HG03064 (cell line): ENCODE measurements around the gene LIPM.
A peak's percentile ranks its signal among the peaks of the same experiment; 100 is the strongest.

Experiments
- ATAC-seq: cut with Tn5 transposase; IDR thresholded peaks from one replicate; pipeline ENCODE4 v1.9.1; 2021; ENCODE audit warnings: low read depth; ENCODE audit not compliant: unreplicated experiment

LIPM gene

DNA sequence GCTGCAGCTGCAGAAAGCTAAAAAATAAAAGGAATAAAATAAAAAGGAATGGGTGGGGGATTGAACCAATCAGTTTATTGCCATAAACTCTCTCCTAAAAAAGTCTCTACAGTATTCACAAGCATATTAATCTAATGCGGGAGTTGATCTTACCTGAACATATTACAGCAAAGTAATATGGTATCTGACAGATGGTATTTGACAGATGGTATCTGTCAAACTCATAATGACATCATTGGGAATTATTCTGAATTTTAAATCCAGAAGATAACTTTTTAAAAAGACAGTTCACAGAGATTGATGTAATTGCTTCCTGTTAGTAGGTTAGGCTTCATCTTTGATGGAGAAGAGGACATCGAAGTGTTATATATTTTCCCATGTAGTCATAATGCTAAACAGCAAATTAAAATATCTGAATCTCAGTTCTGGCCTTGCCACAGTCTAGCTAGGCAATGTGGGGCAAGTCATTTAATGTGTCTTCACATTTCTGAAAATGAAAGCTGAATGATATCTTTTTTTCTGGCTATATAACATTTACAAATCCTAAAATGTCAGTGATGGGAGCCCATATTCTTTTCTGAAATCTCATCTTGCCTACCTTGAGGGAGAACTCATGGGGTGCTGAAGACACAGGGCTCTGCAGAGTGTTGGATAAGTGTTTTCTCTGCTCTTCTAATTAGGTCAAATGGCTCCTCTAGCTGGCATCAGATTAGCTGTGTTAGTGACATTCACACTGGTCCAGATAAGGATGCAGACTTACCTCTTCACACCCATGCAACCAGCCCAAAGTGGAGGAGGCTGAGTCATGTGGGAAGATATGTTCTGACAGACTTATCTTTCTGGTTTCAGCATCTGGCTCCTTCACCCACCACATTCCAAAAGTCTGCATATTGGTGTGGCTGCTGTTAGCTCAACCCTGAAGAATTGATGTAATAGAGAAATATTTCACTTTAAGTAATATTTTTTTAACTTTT is 2.1 kb upstream of the LIPM start:
- no peak for ATAC-seq

DNA sequence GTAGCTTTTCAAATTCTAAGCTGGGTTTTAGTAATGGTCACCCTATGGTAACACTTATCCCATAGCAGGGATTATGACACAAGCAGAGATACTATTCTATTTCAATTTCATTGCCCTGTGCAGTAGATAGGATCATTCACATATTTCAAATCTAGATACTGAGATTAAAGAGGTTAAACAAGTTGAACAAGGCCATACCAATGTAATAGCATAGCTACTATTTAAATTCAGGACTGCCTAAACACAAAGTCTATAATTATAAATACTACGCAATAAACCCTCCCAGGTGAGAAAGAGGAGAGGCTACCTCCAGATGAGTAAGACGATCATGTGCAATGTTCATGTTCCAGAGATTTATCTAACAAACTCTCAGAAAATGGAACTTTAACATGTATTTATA is 1.1 kb downstream of the LIPM start:
- ATAC-seq: no peak

DNA sequence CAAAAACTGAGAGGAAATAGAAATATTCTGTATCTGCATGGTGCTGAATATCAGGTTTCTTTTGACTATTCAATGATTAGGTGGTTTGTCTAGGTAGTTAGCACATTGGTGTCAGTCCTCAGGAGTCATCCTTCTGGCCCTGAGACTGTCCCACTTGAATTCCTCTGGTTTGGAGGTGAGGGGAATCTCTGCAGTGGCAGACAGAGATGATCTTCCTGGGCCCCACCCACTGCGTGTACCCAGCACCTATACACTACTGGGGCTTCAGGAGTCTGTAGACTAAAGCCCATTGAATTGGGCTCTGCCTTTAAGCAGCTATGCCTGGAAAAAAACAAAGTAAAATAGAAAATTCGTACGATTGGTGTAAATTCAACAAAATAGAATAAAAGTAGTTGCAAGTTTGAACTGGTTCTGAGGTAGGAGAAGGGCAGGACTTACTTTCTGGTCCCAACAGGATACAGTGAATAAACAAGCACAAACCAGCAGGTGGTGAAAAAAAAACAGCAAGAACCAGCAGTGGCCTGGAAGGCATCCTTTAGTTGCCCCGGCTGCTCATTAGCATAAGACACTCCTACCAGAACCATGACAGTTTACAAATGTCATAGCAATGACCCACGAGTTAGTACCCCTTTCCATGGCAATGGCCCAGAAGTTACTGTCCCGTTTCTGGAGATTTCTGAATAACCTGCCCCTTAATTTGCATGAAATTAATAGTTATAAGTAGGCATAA is 1.7 kb downstream of the LIPM start:
- no peak for ATAC-seq

DNA sequence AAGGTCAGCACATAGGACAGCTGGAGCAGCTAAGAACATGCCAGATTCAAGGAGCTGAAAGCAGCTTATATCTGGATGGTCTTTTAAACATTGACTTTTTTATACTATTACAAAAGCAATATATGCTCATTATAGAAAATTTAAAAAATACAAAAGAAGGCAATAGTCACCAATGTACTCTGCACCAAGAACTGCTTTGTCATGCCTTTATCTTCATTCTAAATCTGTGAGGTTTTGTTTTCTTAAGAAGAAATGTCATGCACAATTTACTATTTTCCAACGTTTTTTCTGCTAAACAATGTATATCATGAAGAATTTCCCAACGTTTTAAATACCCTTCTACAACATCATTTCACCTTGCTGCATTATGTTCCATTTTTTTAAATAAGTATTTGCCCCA is 2.8 kb downstream of the LIPM start:
- no peak for ATAC-seq

DNA sequence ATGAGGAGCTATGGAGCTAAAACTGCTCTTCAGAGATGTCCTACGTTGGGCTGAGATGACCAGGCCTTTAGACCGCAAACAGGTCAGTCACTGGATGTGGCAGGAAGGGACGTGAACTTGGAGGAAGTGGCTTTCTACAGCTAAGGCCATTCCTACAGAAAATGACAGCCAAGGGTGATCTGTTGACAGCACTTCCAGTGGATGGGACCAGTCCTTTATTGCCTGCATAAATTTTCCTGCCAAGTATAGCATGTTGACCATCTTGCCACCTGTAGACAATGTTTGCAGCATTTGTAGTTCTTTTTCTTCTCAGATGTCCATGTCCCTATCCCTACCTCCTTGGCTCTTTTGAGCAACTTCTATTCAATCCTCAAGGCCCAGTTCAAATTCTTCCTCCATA is 3.4 kb downstream of the LIPM start:
- ATAC-seq: no peak

DNA sequence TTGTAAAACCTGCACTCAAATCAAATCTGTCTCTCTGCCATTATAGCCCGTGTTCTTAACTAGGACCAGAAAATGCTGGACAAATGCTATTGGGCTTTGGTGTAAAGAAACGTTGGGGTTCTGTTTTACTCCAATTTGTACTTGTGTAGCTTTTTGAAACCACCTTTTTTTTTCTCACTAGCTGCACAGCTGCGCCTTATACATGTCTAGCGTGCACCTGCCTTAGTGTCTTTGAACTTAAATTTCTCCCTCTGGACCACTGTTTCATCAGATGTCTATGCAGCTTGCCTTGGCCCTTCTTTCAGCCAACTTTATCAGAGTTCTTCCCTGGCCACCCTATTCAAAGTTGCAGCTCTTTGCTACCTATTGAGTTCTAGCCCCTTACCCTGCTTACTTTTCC is 7.1 kb downstream of the LIPM start:
- ATAC-seq: no peak

DNA sequence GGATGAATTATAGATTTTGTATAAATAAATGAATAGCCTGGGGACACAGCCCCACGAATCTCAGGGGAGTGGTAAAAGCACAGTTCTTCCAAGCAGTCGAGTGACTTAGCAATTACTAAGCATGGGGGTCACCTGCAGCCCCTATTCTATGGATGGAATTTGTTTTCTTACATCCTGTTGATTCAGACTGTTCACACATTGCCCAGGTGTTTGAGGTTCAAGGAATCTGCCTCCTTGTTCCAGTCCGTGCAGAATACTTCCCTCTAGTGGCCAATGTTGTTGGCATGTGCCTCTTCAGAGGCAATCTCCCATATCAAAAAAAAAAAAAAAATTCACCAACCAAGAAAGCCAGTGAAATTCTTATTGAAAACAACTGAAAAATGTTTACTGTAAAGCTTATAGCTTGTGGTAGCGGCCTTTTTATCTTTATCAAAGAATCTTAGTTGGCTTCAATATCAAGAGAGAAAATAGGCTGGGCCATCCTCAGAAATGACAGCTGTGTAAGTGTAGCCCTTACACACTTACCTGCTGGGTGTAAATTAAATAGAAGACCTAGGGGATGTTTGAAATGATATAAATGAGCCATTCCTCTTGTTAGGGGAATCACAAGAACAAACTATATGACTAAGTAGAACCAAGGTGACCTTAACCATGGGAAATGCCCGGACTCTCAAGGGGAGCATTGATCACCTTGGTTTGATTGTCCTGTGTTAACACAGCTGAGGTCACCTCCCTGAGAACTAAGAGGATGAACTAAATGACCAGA is 7.8 kb downstream of the LIPM start:
- ATAC-seq: no peak

DNA sequence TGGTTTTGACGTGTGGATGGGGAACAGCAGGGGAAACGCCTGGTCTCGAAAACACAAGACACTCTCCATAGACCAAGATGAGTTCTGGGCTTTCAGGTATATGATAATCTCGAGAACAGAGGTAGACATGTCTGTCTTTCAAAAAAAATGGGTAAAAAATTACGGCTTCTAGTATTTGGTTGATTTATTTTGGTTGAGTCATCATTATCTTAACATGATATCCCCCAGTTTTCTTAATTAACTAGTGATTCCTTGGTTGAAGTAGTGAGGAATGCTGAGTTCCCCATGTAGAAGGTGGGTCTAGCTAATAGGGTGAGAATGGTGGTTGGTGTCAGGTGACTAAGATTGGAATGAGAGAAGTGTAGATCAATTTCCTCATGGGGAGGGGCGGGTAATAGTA is 10.7 kb downstream of the LIPM start:
- no peak for ATAC-seq

DNA sequence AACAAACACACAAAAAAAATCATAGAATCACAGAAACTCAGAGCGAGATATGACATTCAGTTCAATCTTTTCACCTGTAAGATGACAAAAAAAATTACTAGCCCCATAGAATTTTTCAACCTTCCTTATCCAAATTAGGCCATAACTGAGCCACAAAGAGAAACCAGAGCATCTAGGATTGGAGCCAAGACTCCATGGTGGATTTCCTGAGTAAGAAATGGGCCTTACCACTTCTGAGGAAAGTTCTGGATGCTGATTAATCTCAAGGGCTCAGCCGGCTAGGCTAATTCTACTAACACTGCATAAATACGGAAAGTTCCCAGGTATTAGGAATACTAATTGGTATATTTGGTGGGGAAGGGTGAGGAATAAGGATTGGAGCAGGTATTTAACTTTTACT is 16.8 kb downstream of the LIPM start:
- no peak for ATAC-seq

DNA sequence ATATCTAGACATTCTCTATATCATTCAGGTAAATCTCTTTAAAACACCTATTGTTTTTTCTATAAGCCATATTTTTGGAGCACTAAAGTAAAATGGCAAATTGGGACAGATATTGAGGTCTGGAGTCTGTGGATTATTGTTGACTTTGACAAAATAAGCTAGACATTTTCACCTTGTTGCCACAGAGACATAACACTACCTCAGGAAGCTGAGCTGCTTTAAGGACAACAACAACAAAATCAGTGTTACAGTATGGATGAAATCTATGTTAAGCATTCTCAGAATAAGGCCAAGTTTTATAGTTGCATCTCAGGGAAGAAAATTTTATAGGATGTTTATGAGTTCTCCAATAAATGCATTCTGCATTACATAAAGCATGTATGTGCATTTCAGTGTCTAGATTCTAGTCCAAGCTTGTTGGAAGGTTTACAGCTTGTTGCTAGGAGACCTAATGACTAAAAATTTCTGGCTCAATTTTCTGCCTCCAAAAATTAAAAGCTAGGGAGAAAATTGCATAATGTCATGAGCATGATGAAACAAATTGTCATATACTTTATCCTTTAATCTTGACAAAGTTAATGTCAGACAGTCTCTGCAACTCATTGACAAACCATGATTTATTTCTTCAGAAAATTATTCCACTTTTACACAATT is 18.3 kb downstream of the LIPM start:
- no peak for ATAC-seq

DNA sequence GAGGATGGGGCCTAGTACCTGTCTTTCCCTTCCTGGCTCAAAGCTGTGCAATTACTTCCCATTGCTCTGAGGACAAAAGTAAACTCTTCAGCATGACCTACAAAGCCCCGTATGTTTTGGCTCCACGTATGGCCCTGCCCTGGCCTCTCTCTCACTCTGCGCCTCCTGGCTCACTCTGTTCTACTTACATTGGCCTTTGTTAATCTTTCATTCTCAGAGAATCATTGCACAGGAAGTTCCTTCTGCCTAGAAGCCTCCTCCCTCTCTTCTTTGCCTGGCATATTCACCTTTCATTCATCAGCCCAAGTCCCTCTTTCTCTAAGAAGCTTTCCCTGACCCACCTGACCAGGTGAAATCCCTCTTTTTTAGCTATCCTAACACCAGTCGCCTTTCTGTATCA is 23.9 kb downstream of the LIPM start:
- ATAC-seq: no peak

DNA sequence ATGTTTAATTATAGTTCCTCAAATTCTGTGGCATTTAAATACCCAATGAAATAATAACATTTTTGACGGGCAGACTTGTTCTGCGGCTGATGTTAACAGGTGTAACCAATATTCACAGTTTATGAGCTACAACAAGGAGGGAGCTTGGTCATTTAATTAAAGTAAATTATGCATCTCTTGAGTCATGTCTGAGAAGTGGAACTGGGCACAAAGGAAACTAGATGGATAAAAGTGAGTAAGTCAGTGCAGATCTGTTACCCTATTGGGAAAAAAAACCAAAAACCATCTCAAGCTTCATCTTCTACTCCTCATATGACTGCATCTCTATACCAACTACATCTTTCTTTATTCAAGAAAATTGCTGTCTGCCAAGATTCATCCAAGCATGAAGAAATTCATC is 25.1 kb downstream of the LIPM start:
- ATAC-seq: no peak

DNA sequence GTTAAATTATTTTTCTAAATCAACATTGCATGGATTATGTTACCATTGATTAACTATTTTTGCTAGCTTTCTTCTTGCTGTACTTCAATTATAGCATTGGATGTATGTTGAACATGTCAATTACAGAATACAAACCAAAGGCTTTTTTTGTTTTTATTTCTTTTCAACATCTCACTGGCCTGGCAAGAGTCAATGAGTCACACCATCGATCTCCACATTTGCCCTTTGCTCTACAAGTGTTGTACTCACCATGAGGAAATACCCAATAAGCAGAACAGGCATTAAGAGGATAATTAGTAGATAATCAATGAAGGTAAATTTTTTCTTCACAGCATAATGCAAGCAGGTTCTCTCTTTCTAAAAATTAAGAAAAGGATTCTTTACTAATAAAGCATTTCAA is 25.8 kb downstream of the LIPM start:
- no peak for ATAC-seq

DNA sequence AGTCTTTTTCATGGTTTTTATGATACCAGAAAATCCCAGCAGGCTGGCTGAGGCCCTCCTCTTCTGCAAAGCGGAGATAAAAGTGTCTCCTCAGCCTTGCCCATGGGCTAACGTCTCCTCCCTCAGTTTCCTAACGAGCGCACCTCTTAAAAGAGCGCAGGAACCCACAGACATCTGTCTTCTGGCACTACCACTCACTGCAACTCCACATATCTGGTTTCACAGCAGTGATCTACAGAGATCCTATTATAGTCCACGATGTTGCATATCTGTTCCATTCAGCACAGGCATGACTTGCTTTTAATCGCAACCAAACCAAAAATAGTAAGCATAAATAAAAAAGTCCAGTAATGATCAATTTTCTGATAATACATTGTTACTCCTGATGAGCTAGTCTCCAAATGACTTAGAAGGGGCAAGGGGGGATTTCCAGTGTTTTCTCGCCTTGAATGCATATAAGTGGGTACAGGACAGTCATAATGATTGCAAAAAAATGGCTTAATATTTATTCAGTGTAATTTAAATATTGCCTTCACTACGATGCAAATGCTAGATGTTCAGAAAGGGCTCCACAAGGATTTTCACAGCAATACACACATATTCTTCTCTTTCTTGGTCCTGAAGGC is 28.2 kb downstream of the LIPM start:
- ATAC-seq: no peak

DNA sequence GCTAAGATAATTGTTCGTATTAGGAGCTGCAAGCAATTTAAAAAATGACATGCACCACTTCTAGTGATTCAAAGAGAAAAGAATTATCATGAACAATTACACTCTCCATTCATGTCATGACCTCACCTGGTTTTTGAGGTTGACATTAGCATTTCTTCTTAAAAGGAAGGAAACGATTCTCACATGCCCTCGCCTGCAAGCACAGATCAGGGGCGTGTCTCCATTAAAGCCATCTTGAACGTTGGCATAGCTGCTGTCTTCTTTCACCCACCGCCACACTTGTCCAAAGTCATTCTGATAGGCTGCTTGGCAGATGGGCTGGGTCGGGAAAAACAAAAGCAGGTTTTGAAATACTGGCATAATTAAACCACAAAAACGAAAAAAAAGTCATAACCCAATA is 29.2 kb downstream of the LIPM start:
- ATAC-seq: no peak

DNA sequence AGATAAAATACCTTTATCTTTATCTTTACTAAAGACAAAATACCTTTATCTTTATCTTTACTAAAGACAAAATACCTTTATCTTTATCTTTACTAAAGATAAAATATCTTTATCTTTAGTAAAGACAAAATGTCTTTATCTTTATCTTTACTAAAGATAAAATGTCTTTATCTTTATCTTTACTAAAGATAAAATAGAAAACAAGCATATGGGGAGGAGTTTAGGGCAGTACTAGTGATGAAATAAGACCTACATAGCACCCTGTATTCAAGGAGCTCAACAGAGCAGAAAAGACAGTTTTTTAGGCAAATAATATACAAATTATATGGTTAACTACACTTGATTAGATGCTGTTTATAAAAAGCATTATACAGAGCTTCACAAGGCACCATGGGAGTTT is 29.8 kb downstream of the LIPM start:
- no peak for ATAC-seq

DNA sequence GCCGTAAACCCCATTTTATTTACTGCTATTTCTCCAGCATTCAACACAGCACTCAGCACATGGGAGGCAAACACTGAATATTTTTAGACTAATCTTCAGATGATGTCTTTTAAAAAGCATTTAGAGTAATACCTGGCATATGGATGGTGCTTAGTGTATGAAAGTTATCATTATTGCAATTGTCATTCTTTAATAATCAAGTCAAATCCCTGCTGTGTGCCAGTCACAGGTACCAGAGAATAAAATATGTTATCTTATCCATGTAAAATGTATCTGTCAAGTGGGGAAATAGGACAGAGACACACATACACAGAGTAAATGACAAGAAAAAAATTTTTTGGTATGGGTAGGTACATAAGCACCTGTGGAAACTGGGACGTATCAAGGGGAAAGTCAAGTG is 30.6 kb downstream of the LIPM start:
- no peak for ATAC-seq

DNA sequence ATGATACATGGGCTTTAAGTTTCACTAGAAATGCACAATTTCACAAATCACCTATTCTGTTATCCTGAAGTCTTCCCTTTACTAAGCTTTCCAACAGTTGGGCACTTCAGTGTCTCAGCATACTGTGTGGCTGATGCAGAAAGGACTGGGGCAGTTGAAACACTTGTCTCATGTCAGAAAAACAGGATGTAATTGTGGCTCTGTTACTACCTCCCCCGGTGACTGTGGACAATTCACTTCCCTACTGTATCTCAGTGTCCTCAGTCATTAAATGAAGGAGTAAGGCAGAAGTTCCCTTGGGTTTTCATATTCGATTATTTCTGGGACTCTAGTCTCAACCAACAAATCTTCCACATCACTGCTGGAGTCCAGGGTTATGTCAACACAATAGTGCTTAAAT is 31.2 kb downstream of the LIPM start:
- no peak for ATAC-seq

DNA sequence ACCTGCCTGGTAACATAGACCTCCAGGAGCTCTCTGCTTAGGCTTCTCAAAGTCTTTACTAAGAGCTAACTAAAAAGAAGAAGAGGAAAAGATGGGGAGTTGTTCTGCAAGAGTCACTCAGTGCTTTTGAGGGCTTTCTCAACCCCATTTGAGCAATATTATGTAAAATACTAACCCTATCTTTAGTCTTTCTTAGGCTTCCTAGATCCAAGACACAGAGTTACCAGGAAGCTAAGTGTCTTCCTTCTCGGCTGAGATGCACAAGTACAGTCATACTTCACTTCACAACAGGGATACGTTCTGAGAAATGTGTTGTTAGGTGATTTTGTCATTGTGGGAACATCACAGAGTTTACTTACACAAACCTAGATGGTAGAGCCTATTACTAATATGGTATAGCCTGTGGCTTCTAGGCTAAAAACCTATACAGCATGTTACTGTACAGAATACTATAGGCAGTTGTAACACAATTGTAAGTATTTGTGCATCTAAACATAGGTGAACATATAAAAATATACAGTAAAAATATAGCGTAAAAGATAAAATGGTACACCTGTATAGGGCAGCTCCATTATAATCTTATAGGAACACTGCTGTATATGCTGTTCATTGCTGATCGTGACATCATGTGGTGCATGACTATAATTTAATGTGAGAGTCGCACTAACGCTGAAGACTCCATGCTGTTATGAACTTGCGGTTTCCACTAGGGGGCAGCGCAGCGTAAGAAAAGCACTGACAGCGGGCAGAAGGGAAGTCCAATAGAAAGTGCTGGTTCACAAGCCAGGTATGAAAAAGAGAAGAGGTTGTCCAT is 32.8 kb downstream of the LIPM start:
- peak; percentile 73 for ATAC-seq

DNA sequence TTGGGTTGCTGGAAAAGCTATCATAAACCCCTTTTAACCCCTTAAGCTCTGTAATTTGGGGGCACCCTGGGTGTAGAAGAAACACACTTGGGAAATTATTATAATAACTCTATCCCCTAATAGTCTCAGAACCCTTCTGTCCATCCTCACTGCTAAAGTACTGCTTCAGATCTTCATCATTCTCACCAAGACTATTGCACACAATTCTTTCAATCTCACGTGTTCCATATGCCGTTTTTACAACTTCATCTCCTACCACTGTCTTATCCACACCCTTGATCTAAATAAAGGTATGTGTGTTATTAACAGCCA is 33.3 kb downstream of the LIPM start:
- ATAC-seq: peak; percentile 14
